HG03432 (cell line): Measurements from ENCODE around the gene B3GAT1.
"Not testable (repeated sequence)": the region's sequence is repeated elsewhere in the genome, so short reads cannot be mapped to it uniquely, and the experiment has no call there.

Experiments used
- ATAC-seq: cut with Tn5 transposase; IDR thresholded peaks from one replicate; pipeline ENCODE4 v1.9.1; 2021; ENCODE audit warnings: mild to moderate bottlenecking, moderate library complexity; ENCODE audit not compliant: unreplicated experiment

Gene B3GAT1

GRCh38 chr11:134358856-134359490 lies 53.1 kb downstream of the B3GAT1 start:
- ATAC-seq = no peak

- no peak for ATAC-seq
Measured at GRCh38 chr11:134358165-134358855, 53.7 kb downstream of the B3GAT1 start.

DNA sequence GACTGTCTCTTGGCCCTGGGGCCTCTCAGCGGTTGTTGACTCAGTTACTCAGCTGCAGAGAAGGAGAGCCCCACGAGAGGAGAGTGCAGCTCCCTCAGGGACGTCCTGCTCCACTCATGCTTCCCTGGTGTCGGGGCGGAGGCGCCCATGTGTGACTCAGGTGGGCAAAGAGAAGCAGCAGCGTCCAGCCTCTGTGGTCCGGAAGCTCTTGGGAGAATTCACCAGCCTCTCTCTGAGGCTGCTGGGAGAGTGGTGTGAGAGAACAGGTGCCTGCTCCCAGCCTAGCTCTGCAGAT lies 54.5 kb downstream of the B3GAT1 start:
- no peak for ATAC-seq

GRCh38 chr11:134356656-134357544 lies 55.1 kb downstream of the B3GAT1 start:
- no peak for ATAC-seq

- no peak for ATAC-seq
Measured at GRCh38 chr11:134355656-134356055, 56.4 kb downstream of the B3GAT1 start.

- no peak for ATAC-seq
Measured at GRCh38 chr11:134355136-134355535, 56.9 kb downstream of the B3GAT1 start.

- no peak for ATAC-seq
Measured at GRCh38 chr11:134352111-134352510, 59.9 kb downstream of the B3GAT1 start.

GRCh38 chr11:134350381-134350780 lies 61.7 kb downstream of the B3GAT1 start:
- peak; percentile 77 for ATAC-seq

DNA sequence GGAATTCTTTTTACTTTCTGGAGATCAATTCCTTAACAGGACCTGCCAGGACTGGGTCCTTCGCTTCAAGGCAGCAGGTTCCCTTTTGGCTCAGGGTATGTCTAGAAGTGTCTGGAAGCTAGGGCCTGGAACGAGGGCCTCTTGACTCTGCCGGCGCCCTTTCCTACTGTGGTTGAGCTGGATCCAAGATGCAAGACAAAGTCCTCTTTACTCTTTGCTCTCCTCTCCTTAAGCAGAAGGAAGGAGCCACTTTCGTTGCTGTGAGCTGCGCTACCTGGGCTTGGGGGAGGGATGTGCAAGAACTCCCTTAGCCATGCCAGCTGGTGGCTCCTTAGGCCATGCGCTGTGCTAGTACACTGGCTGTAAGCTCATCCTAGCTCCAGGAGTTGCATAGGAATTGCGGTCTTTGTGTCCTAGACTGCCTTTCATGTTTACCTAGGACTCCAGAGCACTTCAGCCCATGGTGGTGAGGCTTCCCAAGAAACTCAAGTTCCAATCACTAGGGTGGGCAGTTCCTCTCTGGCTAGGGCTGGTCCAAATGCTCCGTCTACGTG lies 62.2 kb downstream of the B3GAT1 start:
- no peak for ATAC-seq

DNA sequence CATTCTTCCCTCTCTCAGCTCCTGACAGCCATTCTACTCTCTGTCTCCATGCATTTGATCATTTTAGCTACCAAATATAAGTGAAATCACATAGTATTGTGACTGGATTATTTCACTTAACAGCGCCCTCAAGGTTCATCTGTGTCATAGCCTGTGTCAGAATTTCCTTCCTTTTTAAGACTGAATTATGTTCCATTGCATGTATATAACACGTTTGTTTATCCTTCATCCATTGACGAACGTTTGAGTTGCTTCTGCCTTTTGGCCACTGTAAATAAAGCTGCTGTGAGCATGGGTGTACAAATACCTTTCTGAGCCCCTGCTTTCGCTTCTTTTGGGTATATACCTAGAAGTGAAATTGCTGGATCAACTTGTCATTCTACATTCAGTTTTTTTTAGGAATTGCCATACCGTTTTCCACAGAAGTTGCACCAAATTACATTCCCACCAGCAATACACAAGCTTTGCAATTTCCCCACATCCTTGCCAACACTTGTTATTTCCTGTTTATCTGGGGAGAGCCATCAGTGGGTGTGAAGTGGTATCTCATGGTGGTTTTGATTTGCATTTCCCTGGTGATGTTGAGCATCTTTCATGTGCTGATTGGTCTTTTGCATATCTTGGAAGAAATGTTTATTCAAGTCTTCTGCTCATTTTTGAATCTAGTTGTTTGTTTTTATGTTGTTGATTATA lies 62.8 kb downstream of the B3GAT1 start:
- no peak for ATAC-seq

DNA sequence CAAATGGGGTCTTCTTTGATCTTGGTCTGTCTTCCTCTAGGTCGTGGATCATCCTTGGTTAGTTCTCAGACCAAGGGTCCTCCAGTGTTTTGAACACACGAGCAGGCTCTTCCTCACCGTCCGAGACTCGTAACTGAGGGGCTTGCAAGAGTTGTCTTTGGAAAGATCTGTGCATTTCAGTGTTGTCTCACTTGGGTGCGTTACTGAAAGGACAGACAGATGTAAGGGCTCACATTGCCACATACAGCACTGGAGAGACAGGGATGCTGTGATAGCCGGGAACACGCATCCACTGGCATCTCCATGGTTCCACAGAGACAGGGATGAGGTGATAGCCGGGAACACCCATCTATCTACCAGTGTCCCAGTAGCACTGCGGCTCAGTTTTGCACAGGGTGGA lies 64.6 kb downstream of the B3GAT1 start:
- no peak for ATAC-seq

DNA sequence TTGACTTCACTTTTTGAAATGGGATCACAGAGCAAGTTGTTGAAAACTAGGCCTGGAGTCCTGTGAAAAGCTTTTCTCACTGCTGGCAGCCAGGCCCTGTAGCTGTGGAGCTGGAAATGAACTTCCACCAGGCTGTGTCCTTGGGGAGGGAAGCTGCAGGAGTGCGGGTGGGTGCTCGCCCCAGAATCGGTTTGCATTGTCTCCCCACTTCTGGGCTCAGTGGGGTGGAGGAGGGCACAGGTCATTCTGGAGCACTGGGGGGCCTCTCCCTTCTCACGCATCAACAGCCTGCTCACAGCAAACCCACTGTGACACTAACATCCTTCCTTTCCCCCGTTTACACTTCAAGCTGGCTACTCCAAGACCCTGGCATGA lies 65.1 kb downstream of the B3GAT1 start:
- no peak for ATAC-seq

GRCh38 chr11:134346101-134346975 lies 65.7 kb downstream of the B3GAT1 start:
- ATAC-seq = no peak

DNA sequence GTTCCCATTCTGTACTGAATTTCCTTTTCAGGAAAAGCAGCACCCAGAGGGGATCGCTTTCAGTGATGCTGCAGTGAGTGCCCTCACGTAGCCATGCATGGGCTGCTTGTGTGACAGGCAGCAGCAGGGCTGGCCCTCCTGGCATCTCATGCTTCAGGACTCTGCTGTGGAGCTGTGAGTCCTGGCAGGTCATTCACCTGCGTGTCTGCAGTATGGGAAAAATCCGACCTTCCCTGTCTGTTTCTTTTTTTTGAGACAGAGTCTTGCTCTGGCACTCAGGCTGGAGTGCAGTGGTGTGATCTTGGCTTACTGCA lies 66.8 kb downstream of the B3GAT1 start:
- ATAC-seq = no peak

DNA sequence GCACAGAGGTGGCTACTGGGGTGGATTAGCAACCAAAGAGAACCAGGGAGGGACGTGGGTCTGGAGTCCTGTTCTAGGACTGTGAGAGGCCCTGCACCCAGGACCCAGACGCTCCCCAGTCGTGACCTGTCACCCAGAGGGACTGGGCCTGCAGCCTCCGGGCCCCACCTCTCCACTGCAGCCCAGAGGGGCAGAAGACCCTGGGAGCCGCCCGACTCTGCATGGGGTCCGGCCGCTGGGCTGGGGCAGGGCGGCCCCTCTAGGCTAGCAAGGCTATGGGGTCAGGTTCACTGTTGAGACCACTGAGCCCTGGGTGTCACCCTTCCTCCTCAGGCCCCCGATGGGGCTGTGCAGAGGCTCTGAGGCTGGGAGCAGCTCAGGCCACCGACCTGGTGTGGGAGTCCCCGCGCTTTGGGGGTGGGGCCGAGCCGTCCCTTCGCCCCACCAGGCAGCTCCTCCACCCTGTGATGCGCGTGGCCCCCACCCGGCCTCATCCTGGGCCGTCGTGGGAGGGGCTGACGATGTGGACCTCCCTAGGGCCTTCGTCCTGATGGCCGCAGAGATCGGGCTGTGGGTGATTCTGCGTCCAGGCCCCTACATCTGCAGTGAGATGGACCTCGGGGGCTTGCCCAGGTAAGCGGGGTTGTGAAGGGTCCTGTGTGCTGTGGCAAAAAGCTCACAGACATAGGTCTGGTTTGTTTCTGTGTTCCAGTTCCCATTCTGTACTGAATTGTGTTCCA lies 67.4 kb downstream of the B3GAT1 start:
- not testable (repeated sequence) for ATAC-seq

GRCh38 chr11:134343646-134344045 lies 68.4 kb downstream of the B3GAT1 start:
- ATAC-seq = no peak

DNA sequence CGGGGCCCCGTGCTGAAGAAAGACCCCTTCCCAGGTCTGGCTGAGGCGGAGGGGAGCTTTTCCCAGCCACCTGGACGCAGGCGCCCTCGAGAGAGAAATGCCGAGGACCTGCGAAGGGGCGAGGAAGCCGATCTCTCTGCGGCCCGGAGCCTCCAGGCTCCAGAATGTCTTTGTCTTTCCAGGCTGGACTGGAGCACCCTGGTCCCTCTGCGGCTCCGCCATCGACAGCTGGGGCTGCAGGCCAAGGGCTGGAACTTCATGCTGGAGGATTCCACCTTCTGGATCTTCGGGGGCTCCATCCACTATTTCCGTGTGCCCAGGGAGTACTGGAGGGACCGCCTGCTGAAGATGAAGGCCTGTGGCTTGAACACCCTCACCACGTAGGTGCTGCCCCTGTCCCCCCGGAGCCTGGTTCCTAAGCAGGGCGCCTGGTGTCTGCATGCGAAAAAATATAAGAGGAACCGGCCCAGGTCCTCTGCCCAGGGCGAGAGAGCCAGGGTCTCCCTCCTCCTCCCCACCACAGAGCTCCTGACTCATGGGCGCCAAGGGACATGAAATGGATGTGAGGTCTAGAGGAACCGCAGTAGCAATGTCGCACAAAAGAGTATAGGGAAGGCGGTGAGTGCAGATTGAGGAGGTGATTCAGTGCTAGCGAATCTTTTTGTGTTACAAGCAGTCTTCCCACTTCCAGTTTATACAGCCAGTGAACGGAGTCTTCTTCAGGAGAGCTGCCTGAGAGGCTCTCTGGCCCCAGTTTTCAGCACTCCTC lies 69.3 kb downstream of the B3GAT1 start:
- ATAC-seq = no peak

DNA sequence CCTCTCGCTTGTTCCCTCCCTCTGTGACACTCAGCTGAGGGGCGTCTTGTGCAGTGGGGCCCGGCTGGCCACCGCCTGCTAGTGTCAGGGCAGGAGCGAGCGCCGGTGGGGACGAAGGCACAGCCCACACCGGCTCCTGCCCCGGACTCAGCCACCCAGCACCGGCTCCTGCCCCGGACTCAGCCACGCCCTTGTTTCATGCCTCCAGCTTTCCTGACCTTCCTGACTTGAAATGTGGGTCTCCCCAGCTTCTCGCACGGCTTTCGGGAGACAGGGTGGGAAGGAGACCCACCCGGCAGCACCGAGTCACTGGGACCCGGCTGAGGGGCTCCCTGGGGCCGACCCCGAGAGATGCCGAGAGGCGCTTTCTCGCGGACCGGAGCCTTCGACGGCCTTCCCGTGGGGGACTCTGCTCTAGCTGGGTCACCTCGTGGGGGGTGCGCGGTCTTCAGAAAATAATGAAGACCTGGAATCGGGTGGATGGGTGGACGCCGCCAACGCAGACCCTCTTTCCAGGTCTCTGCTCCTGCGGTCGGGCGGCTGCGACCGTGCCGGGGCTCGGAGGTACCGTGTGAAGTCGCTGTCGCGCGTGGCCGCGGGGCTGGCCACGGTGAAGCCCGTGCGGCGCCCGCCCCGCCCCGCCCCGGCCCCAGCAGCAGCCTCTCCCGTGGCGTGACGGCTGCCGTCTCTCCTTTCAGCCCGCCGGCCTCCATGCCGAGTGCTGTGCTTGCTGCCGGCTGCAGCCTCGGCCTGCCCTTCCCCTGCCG lies 70.1 kb downstream of the B3GAT1 start:
- no peak for ATAC-seq
